GM12878 (cell line): ENCODE data around the gene GARIN5A. TPM values are rescaled to one million over a fixed set of nuclear protein-coding genes. Genes with fewer than 3 reads are reported as not detected.

Source experiments
- ATAC-seq: fragments of 200-7000 bp; cut with Tn5 transposase; 3 replicates; pipeline ENCODE4 v1.9.1; 2020; ENCODE audit warnings: mild to moderate bottlenecking, moderate library complexity
- BruUV-seq: library from RNA; stranded (reverse); fragments of 400-500 nt; replicated peaks from 2 replicates; lab custom pipeline; 2021; lab: Mats Ljungman, UMichigan
- CTCF ChIA-PET: fragments of 300-600 bp; sonication (Branson Sonifier 250); formaldehyde crosslinking; extraction: SDS; loops from one replicate; lab custom pipeline; 2021; ENCODE audit warnings: inconsistent platforms; lab: Yijun Ruan, JAX
- POLR2A ChIA-PET: fragments of 350-600 bp; formaldehyde crosslinking; extraction: SDS; loops from one replicate; lab custom pipeline; 2021; ENCODE audit warnings: inconsistent platforms; lab: Charles Lee
- RAD21 ChIA-PET: fragments of 300-600 bp; sonication (Branson Sonifier 250); formaldehyde crosslinking; loops from one replicate; lab custom pipeline; 2023; ENCODE audit warnings: antibody characterized with exemption; ENCODE audit not compliant: unreplicated experiment; lab: Charles Lee
- SMC1A ChIA-PET: fragments of 300-600 bp; sonication (Branson Sonifier 250); formaldehyde crosslinking; loops from one replicate; lab custom pipeline; 2023; ENCODE audit not compliant: unreplicated experiment, uncharacterized antibody; lab: Charles Lee
- DNase-seq: peaks from one replicate; pipeline ENCODE4 v3.0.0-alpha.2; 2011; ENCODE audit warnings: low read depth, low spot score
- FAIRE-seq: peaks from 3 replicates; lab custom pipeline; 2011; peaks lifted over from hg19 to GRCh38; lab: Jason Lieb, UNC
- H2AFZ ChIP-seq: 2 replicates; pipeline ENCODE4 v1.6.0; 2011; ENCODE audit warnings: low read depth, low read length, control low read depth; ENCODE audit not compliant: control insufficient read depth
- H3K27ac ChIP-seq: 2 replicates; pipeline ENCODE4 v1.5.1; 2011; ENCODE audit warnings: control low read depth; ENCODE audit not compliant: control insufficient read depth, insufficient read depth
- H3K27me3 ChIP-seq, 2 experiments: replicated peaks in 1 of 2; 2 replicates each; pipeline versions ENCODE4 v1.6.0 to v1.6.1; 2011; ENCODE audit warnings: low read length in 1 of 2; ENCODE audit not compliant: control insufficient read depth in 2 of 2, insufficient read depth in 2 of 2
- H3K36me3 ChIP-seq, 2 experiments: 2 replicates each; pipeline ENCODE4 v1.5.1; 2011; ENCODE audit warnings: low read length in 1 of 2; ENCODE audit not compliant: control insufficient read depth in 2 of 2, insufficient read depth in 2 of 2
- H3K4me1 ChIP-seq: 2 replicates; pipeline ENCODE4 v1.6.1; 2011; ENCODE audit warnings: mild to moderate bottlenecking, low read length, moderate library complexity, mixed read lengths; ENCODE audit not compliant: control insufficient read depth, insufficient read depth
- H3K4me2 ChIP-seq: 2 replicates; pipeline ENCODE4 v1.6.0; 2011; ENCODE audit warnings: control low read depth; ENCODE audit not compliant: control insufficient read depth, insufficient read depth
- H3K4me3 ChIP-seq: fragments of 200-600 bp; sonication (generic); 2 replicates; pipeline ENCODE4 v1.5.1; 2016
- H3K79me2 ChIP-seq: 2 replicates; pipeline ENCODE4 v1.6.0; 2011; ENCODE audit warnings: low read length; ENCODE audit not compliant: control insufficient read depth, insufficient read depth
- H3K9ac ChIP-seq: 2 replicates; pipeline ENCODE4 v1.8.0; 2011; ENCODE audit warnings: low read length, control low read depth, mixed read lengths; ENCODE audit not compliant: control insufficient read depth, insufficient read depth
- H3K9me3 ChIP-seq: replicated peaks from 3 replicates; pipeline ENCODE4 v1.5.1; 2011; ENCODE audit warnings: mild to moderate bottlenecking, low read length; ENCODE audit not compliant: control insufficient read depth, insufficient read depth
- H4K20me1 ChIP-seq: 2 replicates; pipeline ENCODE4 v1.6.0; 2011; ENCODE audit not compliant: control insufficient read depth, insufficient read depth
- IRF4 ChIP-seq: IDR thresholded peaks from 2 replicates; pipeline ENCODE4 v1.6.1; 2011; ENCODE audit warnings: low read depth, low read length
- KDM1A ChIP-seq: fragments of 200-600 bp; sonication (generic); IDR thresholded peaks from 2 replicates; pipeline ENCODE4 v1.6.1; 2016; ENCODE audit warnings: borderline replicate concordance
- SMC3 ChIP-seq: IDR thresholded peaks from 2 replicates; pipeline ENCODE4 v1.6.1; 2011; ENCODE audit warnings: low read length, improper control_type of control experiment, borderline replicate concordance
- SPI1 ChIP-seq: IDR thresholded peaks from 2 replicates; pipeline ENCODE4 v1.6.1; 2011; ENCODE audit warnings: low read depth, mild to moderate bottlenecking, low read length, moderate library complexity, borderline replicate concordance; ENCODE audit not compliant: insufficient read depth
- SUZ12 ChIP-seq: fragments of 200-600 bp; sonication (generic); IDR thresholded peaks from one replicate; pipeline ENCODE4 v1.6.1; 2018; ENCODE audit warnings: antibody characterized with exemption, mild to moderate bottlenecking; ENCODE audit not compliant: unreplicated experiment
- WGBS: methylation state at CpG from one replicate; pipeline ENCODE4 v1.1.6; 2016; ENCODE audit warnings: low lambda C conversion rate; ENCODE audit not compliant: insufficient replicate concordance, insufficient coverage; ENCODE audit errors: missing lambda C conversion rate; 5-methylcytosine and 5-hydroxymethylcytosine counted together
- in situ Hi-C: fragments of 300-500 bp; cut with MboI; formaldehyde crosslinking; loops from 9 replicates; pipeline ENCODE4 v1.14.3; 2018; ENCODE audit warnings: mixed read lengths
- intact Hi-C: fragments of 100-400 bp; cut with micrococcal nuclease; formaldehyde crosslinking; loops from one replicate; pipeline ENCODE4 v1.14.2; 2022; ENCODE audit not compliant: unreplicated experiment
- polyA plus RNA-seq, 11 experiments: library from polyadenylated mRNA; depleted of rRNA in 4 of 11; unstranded in 6 of 11; stranded (reverse) in 5 of 11; fragments of >200 nt; fragmentation: Nextera tagmentation in 4 of 11; fragmentation: Illumina TruSeq in 1 of 11; extraction: Ambion mirVana in 4 of 11; extraction: Trizol in 1 of 11; gene quantifications; 1 replicate in 1 of 11; 2 replicates in 10 of 11; pipeline versions ENCODE4 v1.2.1 to v1.2.3, GENCODE V29; 2011 to 2016; ENCODE audit warnings: inconsistent platforms in 2 of 11, missing spikeins in 2 of 11, low read depth in 1 of 11
- total RNA-seq, 4 experiments: library from RNA; depleted of rRNA in 3 of 4; stranded (reverse); fragments of >200 nt in 3 of 4; fragmentation: Illumina TruSeq in 1 of 4; extraction: Trizol in 1 of 4; gene quantifications; 2 replicates each; pipeline versions ENCODE4 v1.2.1 to v1.2.3, GENCODE V29; 2013 to 2021
- TF ChIP-seq, protein P1 (sequence below): IDR thresholded peaks from 2 replicates; pipeline ENCODE4 v1.6.1; 2011; ENCODE audit warnings: borderline replicate concordance, low read depth, mild to moderate bottlenecking, moderate library complexity, mixed read lengths, low read length; ENCODE audit not compliant: insufficient read depth; ENCODE audit errors: extremely low read length

Gene GARIN5A
- total and polyA plus RNA-seq, 10 of the 15 experiments (the other 5 are each of a cell fraction or from before 2014, with no cell fraction given), result 0.18 to 1.2 (median 0.24) TPM; not detected in 6

DNA sequence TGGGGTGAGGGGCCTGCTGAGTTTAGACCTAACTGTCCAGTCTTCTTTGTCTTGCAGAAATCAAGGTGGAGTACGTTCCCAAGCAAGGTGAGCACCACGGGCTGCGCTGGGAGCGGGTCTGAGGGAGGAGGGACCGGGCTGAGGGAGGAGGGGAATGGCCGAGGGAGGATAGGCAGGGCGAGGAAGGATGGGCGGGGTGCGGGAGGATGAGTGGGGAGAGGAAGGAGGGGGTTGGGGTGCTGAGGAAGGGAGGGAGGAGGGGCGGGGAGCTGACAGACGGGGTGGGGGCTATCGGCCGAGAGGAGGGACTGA is 25.5 kb downstream of the GARIN5A start (continued):
- TF ChIP-seq SUZ12 (no peak), SMC3 (no peak)

DNA sequence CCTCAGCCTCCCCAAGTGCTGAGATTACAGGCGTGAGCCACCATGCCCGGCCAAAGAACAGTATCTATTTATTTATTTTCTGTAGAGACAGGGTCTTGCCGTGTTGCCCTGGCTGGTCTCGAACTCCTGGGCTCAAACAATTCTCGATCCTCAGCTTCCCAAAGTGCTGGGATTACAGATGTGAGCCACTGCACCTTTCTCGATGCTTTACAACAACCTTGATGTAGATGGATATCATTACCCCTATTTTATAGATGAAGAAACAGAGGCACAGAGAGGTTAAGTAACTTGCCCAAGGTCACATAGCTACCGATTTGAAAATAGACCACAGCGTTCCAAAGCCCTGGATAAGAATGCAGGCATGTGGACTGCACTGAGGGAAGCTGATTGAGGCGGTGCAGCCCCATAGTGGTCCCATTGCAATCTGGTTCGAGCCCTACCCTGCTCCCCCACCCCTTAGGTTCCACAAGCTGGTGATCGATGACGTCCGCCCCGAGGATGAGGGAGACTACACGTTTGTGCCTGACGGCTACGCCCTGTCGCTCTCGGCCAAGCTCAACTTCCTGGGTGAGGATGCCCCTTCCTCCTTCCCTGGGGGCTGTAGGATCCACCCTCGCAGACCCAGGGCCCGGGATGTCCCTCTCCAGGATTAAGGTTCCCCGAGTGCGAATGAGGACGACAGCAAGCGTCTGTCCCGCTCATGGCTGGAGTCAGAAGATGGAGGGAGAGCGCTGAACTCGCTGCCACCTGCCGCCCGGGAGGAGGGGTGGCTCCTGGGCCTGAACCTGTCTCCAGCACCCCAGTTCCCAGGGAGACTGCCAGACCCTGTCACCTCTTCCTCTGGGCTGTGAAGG is 26.1 kb downstream of the GARIN5A start:
- ChIA-PET CTCF (interaction anchor here (0.7 to 1.4 kb wide), 3 partner anchors 9 to 35 kb away, joined by 3 to 4 read pairs (median 4); no protein-coding TSS in a partner anchor), SMC1A (no interaction called here), POLR2A (no interaction called here), RAD21 (no interaction called here)
- FAIRE-seq (no peak), DNase-seq (no peak), ATAC-seq (no peak)
- no peak overlapping the region for H3K9ac ChIP-seq
- no peak overlapping the region for H2AFZ ChIP-seq
- intact Hi-C loops (no loop called here), in situ Hi-C loops (no loop called here)
- no peak overlapping the region for H3K27ac ChIP-seq
- no peaks in the 10 kb centered on the region for H4K20me1 ChIP-seq
- H3K36me3 ChIP-seq, result no peaks in the 10 kb centered on the region
- H3K9me3 ChIP-seq, result no peaks in the 10 kb centered on the region
- TF ChIP-seq KDM1A (no peak), SPI1 (no peak), IRF4 (no peak)
- TF ChIP-seq, protein P1, sequence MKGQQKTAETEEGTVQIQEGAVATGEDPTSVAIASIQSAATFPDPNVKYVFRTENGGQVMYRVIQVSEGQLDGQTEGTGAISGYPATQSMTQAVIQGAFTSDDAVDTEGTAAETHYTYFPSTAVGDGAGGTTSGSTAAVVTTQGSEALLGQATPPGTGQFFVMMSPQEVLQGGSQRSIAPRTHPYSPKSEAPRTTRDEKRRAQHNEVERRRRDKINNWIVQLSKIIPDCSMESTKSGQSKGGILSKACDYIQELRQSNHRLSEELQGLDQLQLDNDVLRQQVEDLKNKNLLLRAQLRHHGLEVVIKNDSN, result no peak
- 48% methylated on average over 30 of the region's 30 CpGs for WGBS
- H3K4me2 ChIP-seq, result no peak overlapping the region
- H3K27me3 ChIP-seq, result no peaks in the 10 kb centered on the region
- H3K4me3 ChIP-seq, result no peak overlapping the region
- H3K4me1 ChIP-seq, result no peaks in the 10 kb centered on the region
- BruUV-seq, result no TSS peak
- no peaks in the 10 kb centered on the region for H3K79me2 ChIP-seq
